ENCODE measurements around the gene ARHGEF12.

Gene ARHGEF12

GRCh38 chr11:120358729-120359128 is 22.5 kb downstream of the ARHGEF12 start:
- H3K4me3 ChIP-seq (ENCODE audit: insufficient read length, low read depth) = no peak overlapping the region
- H3K36me3 ChIP-seq (ENCODE audit: insufficient read depth, insufficient read length, low read length) = no peaks in the 10 kb centered on the region
- no peaks in the 10 kb centered on the region for H3K27me3 ChIP-seq (ENCODE audit: insufficient read depth, insufficient read length)
- H3K9me3 ChIP-seq (ENCODE audit: insufficient read depth, low read length) = no peaks in the 10 kb centered on the region
- H3K4me1 ChIP-seq (ENCODE audit: insufficient read depth, insufficient read length) = no peaks in the 10 kb centered on the region
- no peak overlapping the region for H3K9ac ChIP-seq (ENCODE audit: insufficient read length, low read depth)
- DNase-seq (ENCODE audit: low read depth, low spot score) = no peak
- no peak for TF ChIP-seq YY1 (IDR thresholded peaks at IDR 0.05; ENCODE audit: insufficient read depth, insufficient read length)
- TF ChIP-seq SUZ12 (IDR thresholded peaks at IDR 0.05; ENCODE audit: extremely low read depth, insufficient read depth, insufficient read length) = no peak
- TF ChIP-seq ZNF274 (IDR thresholded peaks at IDR 0.05; ENCODE audit: low read depth, low read length) = no peak

GRCh38 chr11:120363436-120363835 is 27.2 kb downstream of the ARHGEF12 start:
- Histone ChIP-seq H3K27me3 (ENCODE audit: insufficient read depth, insufficient read length) (no peaks in the 10 kb centered on the region), H3K4me3 (ENCODE audit: insufficient read length, low read depth) (no peak overlapping the region), H3K9me3 (ENCODE audit: insufficient read depth, low read length) (no peaks in the 10 kb centered on the region), H3K4me1 (ENCODE audit: insufficient read depth, insufficient read length) (no peaks in the 10 kb centered on the region), H3K36me3 (ENCODE audit: insufficient read depth, insufficient read length, low read length) (no peaks in the 10 kb centered on the region), H3K9ac (ENCODE audit: insufficient read length, low read depth) (no peak overlapping the region)
- DNase-seq (ENCODE audit: low read depth, low spot score) = no peak
- TF ChIP-seq ZNF274 (IDR thresholded peaks at IDR 0.05; ENCODE audit: low read depth, low read length) (no peak), YY1 (IDR thresholded peaks at IDR 0.05; ENCODE audit: insufficient read depth, insufficient read length) (no peak), SUZ12 (IDR thresholded peaks at IDR 0.05; ENCODE audit: extremely low read depth, insufficient read depth, insufficient read length) (no peak)

DNA sequence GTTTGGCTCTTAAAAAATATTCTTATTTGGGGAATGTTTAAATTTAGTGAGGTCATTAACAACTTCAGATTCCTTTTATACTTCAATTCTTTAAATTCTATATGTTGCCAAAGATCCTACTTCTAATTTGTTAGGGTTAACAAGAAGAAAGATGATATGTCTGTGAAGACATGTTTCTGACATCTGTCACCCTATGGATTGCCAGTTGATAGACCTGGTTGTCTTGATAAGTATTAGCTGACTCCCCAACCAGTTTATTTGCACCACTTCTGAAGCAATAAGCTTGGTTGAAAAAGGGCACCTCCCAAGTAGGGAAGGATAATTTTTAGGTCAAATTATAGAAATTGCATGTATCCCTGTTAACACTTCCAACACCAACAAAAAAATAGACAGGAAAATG is 29.3 kb downstream of the ARHGEF12 start:
- no peak overlapping the region for H3K9ac ChIP-seq (ENCODE audit: insufficient read length, low read depth)
- H3K4me1 ChIP-seq (ENCODE audit: insufficient read depth, insufficient read length) = no peaks in the 10 kb centered on the region
- H3K9me3 ChIP-seq (ENCODE audit: insufficient read depth, low read length) = no peaks in the 10 kb centered on the region
- DNase-seq (ENCODE audit: low read depth, low spot score) = no peak
- no peaks in the 10 kb centered on the region for H3K36me3 ChIP-seq (ENCODE audit: insufficient read depth, insufficient read length, low read length)
- no peak for TF ChIP-seq SUZ12 (IDR thresholded peaks at IDR 0.05; ENCODE audit: extremely low read depth, insufficient read depth, insufficient read length)
- TF ChIP-seq YY1 (IDR thresholded peaks at IDR 0.05; ENCODE audit: insufficient read depth, insufficient read length) = no peak
- TF ChIP-seq ZNF274 (IDR thresholded peaks at IDR 0.05; ENCODE audit: low read depth, low read length) = no peak
- H3K4me3 ChIP-seq (ENCODE audit: insufficient read length, low read depth) = no peak overlapping the region
- no peaks in the 10 kb centered on the region for H3K27me3 ChIP-seq (ENCODE audit: insufficient read depth, insufficient read length)

- Histone ChIP-seq H3K9me3 (ENCODE audit: insufficient read depth, low read length) (peaks cover 2% of the 10 kb centered on the region; the same call in 1 of the 2 replicates), H3K27me3 (ENCODE audit: insufficient read depth, insufficient read length) (no peaks in the 10 kb centered on the region), H3K36me3 (ENCODE audit: insufficient read depth, insufficient read length, low read length) (no peaks in the 10 kb centered on the region), H3K9ac (ENCODE audit: insufficient read length, low read depth) (no peak overlapping the region), H3K4me3 (ENCODE audit: insufficient read length, low read depth) (no peak overlapping the region), H3K4me1 (ENCODE audit: insufficient read depth, insufficient read length) (no peaks in the 10 kb centered on the region)
- no peak for DNase-seq (ENCODE audit: low read depth, low spot score)
- TF ChIP-seq SUZ12 (IDR thresholded peaks at IDR 0.05; ENCODE audit: extremely low read depth, insufficient read depth, insufficient read length) (no peak), ZNF274 (IDR thresholded peaks at IDR 0.05; ENCODE audit: low read depth, low read length) (no peak), YY1 (IDR thresholded peaks at IDR 0.05; ENCODE audit: insufficient read depth, insufficient read length) (no peak)
These were observed 36.1 kb downstream of the ARHGEF12 start for GRCh38 chr11:120372296-120372695.

DNA sequence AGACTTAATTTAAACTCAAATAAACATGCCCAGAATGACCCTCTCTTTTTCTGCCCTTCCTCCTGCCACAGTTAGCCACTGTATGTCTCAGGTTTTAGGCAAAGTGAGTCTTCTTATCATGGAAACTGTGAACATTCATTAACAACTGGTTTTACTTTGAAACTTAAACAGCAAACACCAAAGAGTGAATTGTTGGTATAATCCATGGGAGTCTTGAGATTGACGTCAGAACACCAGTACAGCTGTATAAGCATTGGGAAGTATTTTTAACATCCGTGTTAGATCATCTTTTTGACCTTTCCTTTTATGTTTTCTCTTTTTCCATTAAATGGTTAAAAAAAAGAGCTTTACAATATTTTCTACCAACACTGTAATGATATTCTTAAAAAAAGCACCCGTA is 38.9 kb downstream of the ARHGEF12 start:
- Histone ChIP-seq H3K27me3 (ENCODE audit: insufficient read depth, insufficient read length) (no peaks in the 10 kb centered on the region), H3K4me3 (ENCODE audit: insufficient read length, low read depth) (no peak overlapping the region), H3K4me1 (ENCODE audit: insufficient read depth, insufficient read length) (no peaks in the 10 kb centered on the region), H3K36me3 (ENCODE audit: insufficient read depth, insufficient read length, low read length) (no peaks in the 10 kb centered on the region), H3K9ac (ENCODE audit: insufficient read length, low read depth) (no peak overlapping the region), H3K9me3 (ENCODE audit: insufficient read depth, low read length) (peaks cover 21% of the 10 kb centered on the region)
- DNase-seq (ENCODE audit: low read depth, low spot score) = no peak
- TF ChIP-seq ZNF274 (IDR thresholded peaks at IDR 0.05; ENCODE audit: low read depth, low read length) (no peak), YY1 (IDR thresholded peaks at IDR 0.05; ENCODE audit: insufficient read depth, insufficient read length) (no peak), SUZ12 (IDR thresholded peaks at IDR 0.05; ENCODE audit: extremely low read depth, insufficient read depth, insufficient read length) (no peak)

DNA sequence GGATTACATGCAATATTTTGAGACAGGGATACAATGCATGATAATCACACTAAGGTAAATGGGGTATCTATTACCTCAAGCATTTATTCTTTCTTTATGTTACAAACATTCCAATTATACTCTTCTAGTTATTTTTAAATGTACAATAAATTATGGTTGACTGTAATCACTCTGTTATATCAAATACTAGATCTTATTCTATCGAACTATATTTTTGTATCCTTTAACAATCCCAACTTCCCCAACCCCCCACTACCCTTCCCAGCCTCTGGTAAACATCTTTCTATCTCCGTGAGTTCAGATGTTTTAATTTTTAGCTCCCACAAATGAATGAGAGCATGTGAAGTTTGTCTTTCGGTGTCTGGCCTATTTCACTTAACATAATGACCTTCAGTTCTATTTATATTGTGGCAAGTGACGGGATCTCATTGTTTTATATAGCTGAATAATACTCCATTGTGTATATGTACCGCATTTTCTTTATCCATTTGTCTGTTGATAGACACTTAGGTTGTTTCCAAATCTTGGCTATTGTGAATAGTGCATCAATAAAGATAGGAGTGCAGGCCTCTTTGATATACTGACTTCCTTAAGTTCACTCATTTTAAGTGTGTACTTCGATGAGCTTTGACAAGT is 40.5 kb downstream of the ARHGEF12 start:
- no peak for DNase-seq (ENCODE audit: low read depth, low spot score)
- Histone ChIP-seq H3K27me3 (ENCODE audit: insufficient read depth, insufficient read length) (no peaks in the 10 kb centered on the region), H3K9me3 (ENCODE audit: insufficient read depth, low read length) (peaks cover 21% of the 10 kb centered on the region), H3K36me3 (ENCODE audit: insufficient read depth, insufficient read length, low read length) (no peaks in the 10 kb centered on the region), H3K9ac (ENCODE audit: insufficient read length, low read depth) (no peak overlapping the region), H3K4me1 (ENCODE audit: insufficient read depth, insufficient read length) (no peaks in the 10 kb centered on the region), H3K4me3 (ENCODE audit: insufficient read length, low read depth) (no peak overlapping the region)
- TF ChIP-seq ZNF274 (IDR thresholded peaks at IDR 0.05; ENCODE audit: low read depth, low read length) (no peak), YY1 (IDR thresholded peaks at IDR 0.05; ENCODE audit: insufficient read depth, insufficient read length) (no peak), SUZ12 (IDR thresholded peaks at IDR 0.05; ENCODE audit: extremely low read depth, insufficient read depth, insufficient read length) (no peak)

GRCh38 chr11:120378474-120378873 is 42.3 kb downstream of the ARHGEF12 start:
- DNase-seq (ENCODE audit: low read depth, low spot score) = no peak
- no peaks in the 10 kb centered on the region for H3K36me3 ChIP-seq (ENCODE audit: insufficient read depth, insufficient read length, low read length)
- peaks cover 21% of the 10 kb centered on the region for H3K9me3 ChIP-seq (ENCODE audit: insufficient read depth, low read length)
- H3K4me1 ChIP-seq (ENCODE audit: insufficient read depth, insufficient read length) = no peaks in the 10 kb centered on the region
- no peak overlapping the region for H3K4me3 ChIP-seq (ENCODE audit: insufficient read length, low read depth)
- H3K27me3 ChIP-seq (ENCODE audit: insufficient read depth, insufficient read length) = no peaks in the 10 kb centered on the region
- TF ChIP-seq ZNF274 (IDR thresholded peaks at IDR 0.05; ENCODE audit: low read depth, low read length) (no peak), SUZ12 (IDR thresholded peaks at IDR 0.05; ENCODE audit: extremely low read depth, insufficient read depth, insufficient read length) (no peak), YY1 (IDR thresholded peaks at IDR 0.05; ENCODE audit: insufficient read depth, insufficient read length) (no peak)
- no peak overlapping the region for H3K9ac ChIP-seq (ENCODE audit: insufficient read length, low read depth)

All from NT2/D1 (cell line).